GM23338 (cell line): ENCODE results near the gene GRIN2C. TPM values are rescaled to one million over a fixed set of nuclear protein-coding genes. Genes with fewer than 3 reads are reported as not detected.

Source experiments
- ATAC-seq: fragments of 200-7000 bp; cut with Tn5 transposase; 3 replicates; pipeline ENCODE4 v1.9.1; 2020
- DNase-seq: peaks from one replicate; pipeline ENCODE4 v3.0.0-alpha.2; 2015; ENCODE audit warnings: low spot score
- H2AFZ ChIP-seq: fragments of 200-600 bp; sonication (generic); 2 replicates; pipeline ENCODE4 v1.8.0; 2016; ENCODE audit warnings: antibody characterized with exemption, mild to moderate bottlenecking, moderate library complexity
- H3F3A ChIP-seq: fragments of 200-600 bp; sonication (generic); replicated peaks from 2 replicates; pipeline ENCODE4 v1.8.0; 2017; ENCODE audit warnings: antibody characterized with exemption, mixed run types, low read depth
- H3K27ac ChIP-seq: fragments of 200-600 bp; sonication (generic); 2 replicates; pipeline ENCODE4 v1.6.1; 2016; ENCODE audit warnings: low read depth
- H3K27me3 ChIP-seq: fragments of 200-600 bp; sonication (generic); 2 replicates; pipeline ENCODE4 v1.8.0; 2016; ENCODE audit warnings: mild to moderate bottlenecking, mixed run types, moderate library complexity; ENCODE audit not compliant: insufficient read depth
- H3K36me3 ChIP-seq: fragments of 200-600 bp; sonication (generic); 2 replicates; pipeline ENCODE4 v1.8.0; 2016; ENCODE audit warnings: mild to moderate bottlenecking; ENCODE audit not compliant: insufficient read depth
- H3K4me1 ChIP-seq: fragments of 200-600 bp; sonication (generic); 2 replicates; pipeline ENCODE4 v1.8.0; 2016; ENCODE audit warnings: mild to moderate bottlenecking, moderate library complexity; ENCODE audit not compliant: insufficient read depth
- H3K4me2 ChIP-seq: fragments of 200-600 bp; sonication (generic); 2 replicates; pipeline ENCODE4 v1.7.1; 2017; ENCODE audit warnings: mixed run types
- H3K4me3 ChIP-seq: fragments of 200-600 bp; sonication (generic); 2 replicates; pipeline ENCODE4 v1.6.1; 2016; ENCODE audit warnings: mixed run types
- H3K79me2 ChIP-seq: fragments of 200-600 bp; sonication (generic); replicated peaks from 2 replicates; pipeline ENCODE4 v1.8.0; 2017; ENCODE audit warnings: mild to moderate bottlenecking; ENCODE audit not compliant: insufficient read depth
- H3K9me2 ChIP-seq: fragments of 200-600 bp; sonication (generic); 2 replicates; pipeline ENCODE4 v1.8.0; 2017; ENCODE audit not compliant: insufficient read depth
- H4K20me1 ChIP-seq: fragments of 200-600 bp; sonication (generic); replicated peaks from 2 replicates; pipeline ENCODE4 v1.8.0; 2017; ENCODE audit warnings: mild to moderate bottlenecking; ENCODE audit not compliant: insufficient read depth
- H3K27ac Mint-ChIP-seq: 2 replicates; pipeline ENCODE4 v1.8.0; 2020; ENCODE audit warnings: inconsistent platforms, mild to moderate bottlenecking, moderate library complexity, mixed read lengths
- H3K27me3 Mint-ChIP-seq: 3 replicates; pipeline ENCODE4 v1.8.0; 2022; ENCODE audit warnings: low read depth, mild to moderate bottlenecking, moderate library complexity, mixed read lengths, inconsistent platforms; ENCODE audit not compliant: insufficient read depth, poor library complexity
- H3K36me3 Mint-ChIP-seq: 3 replicates; pipeline ENCODE4 v1.8.0; 2021; ENCODE audit warnings: low read depth, mild to moderate bottlenecking, inconsistent platforms, moderate library complexity, mixed read lengths
- H3K4me1 Mint-ChIP-seq: 3 replicates; pipeline ENCODE4 v1.8.0; 2020; ENCODE audit warnings: mild to moderate bottlenecking, inconsistent platforms, mixed read lengths
- H3K4me3 Mint-ChIP-seq: 3 replicates; pipeline ENCODE4 v1.8.0; 2021; ENCODE audit warnings: moderate library complexity, mild to moderate bottlenecking, inconsistent platforms, mixed read lengths
- H3K9me3 Mint-ChIP-seq: 3 replicates; pipeline ENCODE4 v1.8.0; 2020; ENCODE audit warnings: moderate library complexity, mild to moderate bottlenecking, inconsistent platforms, mixed read lengths
- CREB1 ChIP-seq: fragments of 250-450 bp; sonication (Bioruptor Pico); IDR thresholded peaks from 2 replicates; pipeline ENCODE4 v1.5.0; 2020; ENCODE audit warnings: low read depth, mild to moderate bottlenecking, moderate library complexity
- EZH2 ChIP-seq: fragments of 200-600 bp; sonication (generic); IDR thresholded peaks from one replicate; pipeline ENCODE4 v1.8.0; 2017; ENCODE audit warnings: antibody characterized with exemption, mild to moderate bottlenecking, low read depth; ENCODE audit not compliant: unreplicated experiment
- EZH2phosphoT487 ChIP-seq: fragments of 200-600 bp; sonication (generic); IDR thresholded peaks from one replicate; pipeline ENCODE4 v1.8.1; 2018; ENCODE audit warnings: antibody characterized with exemption; ENCODE audit not compliant: unreplicated experiment
- polyA plus RNA-seq: library from polyadenylated mRNA; unstranded; fragments of >200 nt; fragmentation: Nextera tagmentation; extraction: Ambion mirVana; gene quantifications from 2 replicates; pipeline ENCODE4 v1.2.1, GENCODE V29; 2016
- total RNA-seq: library from RNA; depleted of rRNA; stranded (reverse); fragments of >200 nt; shearing (Covaris generic); gene quantifications from 2 replicates; pipeline ENCODE4 v1.2.3, GENCODE V29; 2014
- TF ChIP-seq, protein P1 (sequence below), 2 experiments: fragments of 200-600 bp in 1 of 2; sonication (generic) in 1 of 2; conservative IDR thresholded peaks; 2 replicates each; pipeline versions ENCODE4 v1.5.1 to v1.6.1; 2016 to 2017; ENCODE audit warnings: antibody characterized with exemption in 2 of 2, low read depth in 2 of 2, mild to moderate bottlenecking in 2 of 2, moderate library complexity in 1 of 2
- TF ChIP-seq, protein P2 (sequence below): IDR thresholded peaks from one replicate; pipeline ENCODE4 v1.6.1; 2018; ENCODE audit warnings: antibody characterized with exemption; ENCODE audit not compliant: unreplicated experiment
- TF ChIP-seq, protein P3 (sequence below): fragments of 250-450 bp; sonication (Bioruptor Pico); IDR thresholded peaks from 2 replicates; pipeline ENCODE4 v1.5.0; 2020; ENCODE audit warnings: mild to moderate bottlenecking, moderate library complexity

GRIN2C gene
- total and polyA plus RNA-seq, 2 experiments from 2014 or later, result 0.10 to 0.19 TPM

DNA sequence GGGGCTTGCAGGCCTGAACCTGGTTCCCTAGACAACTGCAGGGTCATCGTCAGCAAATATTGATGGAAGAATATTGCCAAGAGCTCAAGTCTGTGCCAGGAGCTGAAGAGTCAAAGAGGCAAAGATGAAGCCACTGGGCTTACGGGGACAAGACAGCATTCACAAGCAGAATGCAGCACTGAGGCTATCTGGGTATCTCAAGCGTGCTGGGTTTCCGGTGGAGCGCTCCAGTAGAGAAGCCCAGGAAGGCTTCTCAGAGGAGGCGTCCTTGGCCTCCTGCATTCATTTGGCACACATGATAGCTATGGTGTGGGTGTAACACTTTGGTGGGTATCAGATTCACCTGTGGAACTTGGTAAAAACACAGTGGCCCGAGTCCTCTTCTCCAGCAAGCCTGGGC, 30.9 kb upstream of the GRIN2C start:
- Mint-ChIP-seq H3K4me1 (peaks cover 13% of the 10 kb centered on the region; the same call in 2 of the 3 replicates), H3K4me3 (no peak overlapping the region), H3K27ac (no peak overlapping the region), H3K9me3 (no peaks in the 10 kb centered on the region), H3K27me3 (peaks cover 48% of the 10 kb centered on the region), H3K36me3 (no peaks in the 10 kb centered on the region)
- H3K27me3 ChIP-seq, result peaks cover 46% of the 10 kb centered on the region
- TF ChIP-seq, protein P1, sequence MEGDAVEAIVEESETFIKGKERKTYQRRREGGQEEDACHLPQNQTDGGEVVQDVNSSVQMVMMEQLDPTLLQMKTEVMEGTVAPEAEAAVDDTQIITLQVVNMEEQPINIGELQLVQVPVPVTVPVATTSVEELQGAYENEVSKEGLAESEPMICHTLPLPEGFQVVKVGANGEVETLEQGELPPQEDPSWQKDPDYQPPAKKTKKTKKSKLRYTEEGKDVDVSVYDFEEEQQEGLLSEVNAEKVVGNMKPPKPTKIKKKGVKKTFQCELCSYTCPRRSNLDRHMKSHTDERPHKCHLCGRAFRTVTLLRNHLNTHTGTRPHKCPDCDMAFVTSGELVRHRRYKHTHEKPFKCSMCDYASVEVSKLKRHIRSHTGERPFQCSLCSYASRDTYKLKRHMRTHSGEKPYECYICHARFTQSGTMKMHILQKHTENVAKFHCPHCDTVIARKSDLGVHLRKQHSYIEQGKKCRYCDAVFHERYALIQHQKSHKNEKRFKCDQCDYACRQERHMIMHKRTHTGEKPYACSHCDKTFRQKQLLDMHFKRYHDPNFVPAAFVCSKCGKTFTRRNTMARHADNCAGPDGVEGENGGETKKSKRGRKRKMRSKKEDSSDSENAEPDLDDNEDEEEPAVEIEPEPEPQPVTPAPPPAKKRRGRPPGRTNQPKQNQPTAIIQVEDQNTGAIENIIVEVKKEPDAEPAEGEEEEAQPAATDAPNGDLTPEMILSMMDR (conservative IDR thresholded peaks at IDR 0.05; ENCODE audit: low read depth in 2 of 2), result no peak
- TF ChIP-seq, protein P2, sequence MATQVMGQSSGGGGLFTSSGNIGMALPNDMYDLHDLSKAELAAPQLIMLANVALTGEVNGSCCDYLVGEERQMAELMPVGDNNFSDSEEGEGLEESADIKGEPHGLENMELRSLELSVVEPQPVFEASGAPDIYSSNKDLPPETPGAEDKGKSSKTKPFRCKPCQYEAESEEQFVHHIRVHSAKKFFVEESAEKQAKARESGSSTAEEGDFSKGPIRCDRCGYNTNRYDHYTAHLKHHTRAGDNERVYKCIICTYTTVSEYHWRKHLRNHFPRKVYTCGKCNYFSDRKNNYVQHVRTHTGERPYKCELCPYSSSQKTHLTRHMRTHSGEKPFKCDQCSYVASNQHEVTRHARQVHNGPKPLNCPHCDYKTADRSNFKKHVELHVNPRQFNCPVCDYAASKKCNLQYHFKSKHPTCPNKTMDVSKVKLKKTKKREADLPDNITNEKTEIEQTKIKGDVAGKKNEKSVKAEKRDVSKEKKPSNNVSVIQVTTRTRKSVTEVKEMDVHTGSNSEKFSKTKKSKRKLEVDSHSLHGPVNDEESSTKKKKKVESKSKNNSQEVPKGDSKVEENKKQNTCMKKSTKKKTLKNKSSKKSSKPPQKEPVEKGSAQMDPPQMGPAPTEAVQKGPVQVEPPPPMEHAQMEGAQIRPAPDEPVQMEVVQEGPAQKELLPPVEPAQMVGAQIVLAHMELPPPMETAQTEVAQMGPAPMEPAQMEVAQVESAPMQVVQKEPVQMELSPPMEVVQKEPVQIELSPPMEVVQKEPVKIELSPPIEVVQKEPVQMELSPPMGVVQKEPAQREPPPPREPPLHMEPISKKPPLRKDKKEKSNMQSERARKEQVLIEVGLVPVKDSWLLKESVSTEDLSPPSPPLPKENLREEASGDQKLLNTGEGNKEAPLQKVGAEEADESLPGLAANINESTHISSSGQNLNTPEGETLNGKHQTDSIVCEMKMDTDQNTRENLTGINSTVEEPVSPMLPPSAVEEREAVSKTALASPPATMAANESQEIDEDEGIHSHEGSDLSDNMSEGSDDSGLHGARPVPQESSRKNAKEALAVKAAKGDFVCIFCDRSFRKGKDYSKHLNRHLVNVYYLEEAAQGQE, result no peak
- TF ChIP-seq CREB1 (CRISPR knock-in tag) (no peak), EZH2 (no peak), EZH2phosphoT487 (no peak)
- TF ChIP-seq, protein P3, sequence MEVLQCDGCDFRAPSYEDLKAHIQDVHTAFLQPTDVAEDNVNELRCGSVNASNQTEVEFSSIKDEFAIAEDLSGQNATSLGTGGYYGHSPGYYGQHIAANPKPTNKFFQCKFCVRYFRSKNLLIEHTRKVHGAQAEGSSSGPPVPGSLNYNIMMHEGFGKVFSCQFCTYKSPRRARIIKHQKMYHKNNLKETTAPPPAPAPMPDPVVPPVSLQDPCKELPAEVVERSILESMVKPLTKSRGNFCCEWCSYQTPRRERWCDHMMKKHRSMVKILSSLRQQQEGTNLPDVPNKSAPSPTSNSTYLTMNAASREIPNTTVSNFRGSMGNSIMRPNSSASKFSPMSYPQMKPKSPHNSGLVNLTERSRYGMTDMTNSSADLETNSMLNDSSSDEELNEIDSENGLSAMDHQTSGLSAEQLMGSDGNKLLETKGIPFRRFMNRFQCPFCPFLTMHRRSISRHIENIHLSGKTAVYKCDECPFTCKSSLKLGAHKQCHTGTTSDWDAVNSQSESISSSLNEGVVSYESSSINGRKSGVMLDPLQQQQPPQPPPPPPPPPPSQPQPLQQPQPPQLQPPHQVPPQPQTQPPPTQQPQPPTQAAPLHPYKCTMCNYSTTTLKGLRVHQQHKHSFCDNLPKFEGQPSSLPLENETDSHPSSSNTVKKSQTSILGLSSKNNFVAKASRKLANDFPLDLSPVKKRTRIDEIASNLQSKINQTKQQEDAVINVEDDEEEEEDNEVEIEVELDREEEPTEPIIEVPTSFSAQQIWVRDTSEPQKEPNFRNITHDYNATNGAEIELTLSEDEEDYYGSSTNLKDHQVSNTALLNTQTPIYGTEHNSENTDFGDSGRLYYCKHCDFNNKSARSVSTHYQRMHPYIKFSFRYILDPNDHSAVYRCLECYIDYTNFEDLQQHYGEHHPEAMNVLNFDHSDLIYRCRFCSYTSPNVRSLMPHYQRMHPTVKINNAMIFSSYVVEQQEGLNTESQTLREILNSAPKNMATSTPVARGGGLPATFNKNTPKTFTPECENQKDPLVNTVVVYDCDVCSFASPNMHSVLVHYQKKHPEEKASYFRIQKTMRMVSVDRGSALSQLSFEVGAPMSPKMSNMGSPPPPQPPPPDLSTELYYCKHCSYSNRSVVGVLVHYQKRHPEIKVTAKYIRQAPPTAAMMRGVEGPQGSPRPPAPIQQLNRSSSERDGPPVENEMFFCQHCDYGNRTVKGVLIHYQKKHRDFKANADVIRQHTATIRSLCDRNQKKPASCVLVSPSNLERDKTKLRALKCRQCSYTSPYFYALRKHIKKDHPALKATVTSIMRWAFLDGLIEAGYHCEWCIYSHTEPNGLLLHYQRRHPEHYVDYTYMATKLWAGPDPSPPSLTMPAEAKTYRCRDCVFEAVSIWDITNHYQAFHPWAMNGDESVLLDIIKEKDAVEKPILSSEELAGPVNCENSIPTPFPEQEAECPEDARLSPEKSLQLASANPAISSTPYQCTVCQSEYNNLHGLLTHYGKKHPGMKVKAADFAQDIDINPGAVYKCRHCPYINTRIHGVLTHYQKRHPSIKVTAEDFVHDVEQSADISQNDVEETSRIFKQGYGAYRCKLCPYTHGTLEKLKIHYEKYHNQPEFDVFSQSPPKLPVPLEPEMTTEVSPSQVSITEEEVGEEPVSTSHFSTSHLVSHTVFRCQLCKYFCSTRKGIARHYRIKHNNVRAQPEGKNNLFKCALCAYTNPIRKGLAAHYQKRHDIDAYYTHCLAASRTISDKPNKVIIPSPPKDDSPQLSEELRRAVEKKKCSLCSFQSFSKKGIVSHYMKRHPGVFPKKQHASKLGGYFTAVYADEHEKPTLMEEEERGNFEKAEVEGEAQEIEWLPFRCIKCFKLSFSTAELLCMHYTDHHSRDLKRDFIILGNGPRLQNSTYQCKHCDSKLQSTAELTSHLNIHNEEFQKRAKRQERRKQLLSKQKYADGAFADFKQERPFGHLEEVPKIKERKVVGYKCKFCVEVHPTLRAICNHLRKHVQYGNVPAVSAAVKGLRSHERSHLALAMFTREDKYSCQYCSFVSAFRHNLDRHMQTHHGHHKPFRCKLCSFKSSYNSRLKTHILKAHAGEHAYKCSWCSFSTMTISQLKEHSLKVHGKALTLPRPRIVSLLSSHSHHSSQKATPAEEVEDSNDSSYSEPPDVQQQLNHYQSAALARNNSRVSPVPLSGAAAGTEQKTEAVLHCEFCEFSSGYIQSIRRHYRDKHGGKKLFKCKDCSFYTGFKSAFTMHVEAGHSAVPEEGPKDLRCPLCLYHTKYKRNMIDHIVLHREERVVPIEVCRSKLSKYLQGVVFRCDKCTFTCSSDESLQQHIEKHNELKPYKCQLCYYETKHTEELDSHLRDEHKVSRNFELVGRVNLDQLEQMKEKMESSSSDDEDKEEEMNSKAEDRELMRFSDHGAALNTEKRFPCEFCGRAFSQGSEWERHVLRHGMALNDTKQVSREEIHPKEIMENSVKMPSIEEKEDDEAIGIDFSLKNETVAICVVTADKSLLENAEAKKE (CRISPR knock-in tag), result no peak
- H3K27ac ChIP-seq, result no peak overlapping the region
- no peak overlapping the region for H3K4me2 ChIP-seq
- no peaks in the 10 kb centered on the region for H3K9me2 ChIP-seq
- H3K79me2 ChIP-seq, result no peaks in the 10 kb centered on the region
- DNase-seq (no peak), ATAC-seq (no peak)
- no peaks in the 10 kb centered on the region for H3K36me3 ChIP-seq
- H4K20me1 ChIP-seq, result no peaks in the 10 kb centered on the region
- no peaks in the 10 kb centered on the region for H3F3A ChIP-seq
- H2AFZ ChIP-seq, result no peak overlapping the region
- no peak overlapping the region for H3K4me3 ChIP-seq
- 0 out of 2 replicates have a peak, but pooled peaks cover 3% of the 10 kb centered on the region for H3K4me1 ChIP-seq
